ENCODE results near the gene CFAP73.

- TF ChIP-seq EZH2 (IDR thresholded peaks at IDR 0.05; ENCODE audit: borderline replicate concordance, insufficient read depth, low read length, poor library complexity, severe bottlenecking), result no peak
- no peak for TF ChIP-seq CTCF (IDR thresholded peaks at IDR 0.05; ENCODE audit: poor library complexity, severe bottlenecking)
- TF ChIP-seq EP300 (conservative IDR thresholded peaks at IDR 0.05; ENCODE audit: poor library complexity, severe bottlenecking), result no peak
- TF ChIP-seq POLR2AphosphoS5 (IDR thresholded peaks at IDR 0.05), result no peak
- no peak for TF ChIP-seq TAF1 (IDR thresholded peaks at IDR 0.05; ENCODE audit: low read depth)
- TF ChIP-seq REST (IDR thresholded peaks at IDR 0.05; ENCODE audit: borderline replicate concordance), result no peak
- TF ChIP-seq MXI1 (conservative IDR thresholded peaks at IDR 0.05; ENCODE audit: poor library complexity, severe bottlenecking), result no peak
- TF ChIP-seq SMC3 (conservative IDR thresholded peaks at IDR 0.05; ENCODE audit: poor library complexity), result no peak
Measured at GRCh38 chr12:113136990-113137511, 12.5 kb upstream of the CFAP73 start.

Measured in neural cell (in vitro differentiated cells).